RPMI8226 (cell line): ENCODE results near the gene ZNF277.
A peak's percentile ranks its signal among the peaks of the same experiment; 100 is the strongest.

ENCODE experiments used
- DNase-seq: peaks from one replicate; pipeline ENCODE4 v3.0.0-alpha.2; 2015

The ZNF277 gene, protein sequence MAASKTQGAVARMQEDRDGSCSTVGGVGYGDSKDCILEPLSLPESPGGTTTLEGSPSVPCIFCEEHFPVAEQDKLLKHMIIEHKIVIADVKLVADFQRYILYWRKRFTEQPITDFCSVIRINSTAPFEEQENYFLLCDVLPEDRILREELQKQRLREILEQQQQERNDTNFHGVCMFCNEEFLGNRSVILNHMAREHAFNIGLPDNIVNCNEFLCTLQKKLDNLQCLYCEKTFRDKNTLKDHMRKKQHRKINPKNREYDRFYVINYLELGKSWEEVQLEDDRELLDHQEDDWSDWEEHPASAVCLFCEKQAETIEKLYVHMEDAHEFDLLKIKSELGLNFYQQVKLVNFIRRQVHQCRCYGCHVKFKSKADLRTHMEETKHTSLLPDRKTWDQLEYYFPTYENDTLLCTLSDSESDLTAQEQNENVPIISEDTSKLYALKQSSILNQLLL

GRCh38 chr7:112206238-112206990 is at the start of gene ZNF277, which contains the start of gene DOCK4:
ZNF277 (plus strand) TSS chr7:112206695; CDS start chr7:112206717, 22 bp downstream.
DOCK4 (minus strand) TSS chr7:112206399; CDS start chr7:112206138, 261 bp downstream.
- DNase-seq, result peak; percentile 100

DNA sequence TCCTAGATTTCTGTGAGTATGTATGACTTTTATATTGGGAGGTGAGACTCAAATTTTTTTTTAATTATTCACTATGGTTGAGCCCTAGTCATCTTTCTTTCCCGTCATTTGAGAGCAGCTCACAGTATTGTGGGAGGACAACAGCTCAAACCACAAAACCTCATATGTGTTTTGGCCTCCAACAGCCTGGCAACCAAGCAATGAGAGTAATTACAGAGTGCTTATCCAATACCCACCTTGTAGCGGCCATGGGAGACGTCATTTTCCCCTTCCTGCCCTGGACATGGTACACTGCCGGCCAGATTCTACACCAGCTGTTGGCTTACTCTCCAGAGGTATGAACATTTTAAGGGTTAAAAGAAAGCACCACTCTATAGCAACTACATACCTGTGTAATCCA is 49.4 kb upstream of the ZNF277 start:
- DNase-seq, result no peak

DNA sequence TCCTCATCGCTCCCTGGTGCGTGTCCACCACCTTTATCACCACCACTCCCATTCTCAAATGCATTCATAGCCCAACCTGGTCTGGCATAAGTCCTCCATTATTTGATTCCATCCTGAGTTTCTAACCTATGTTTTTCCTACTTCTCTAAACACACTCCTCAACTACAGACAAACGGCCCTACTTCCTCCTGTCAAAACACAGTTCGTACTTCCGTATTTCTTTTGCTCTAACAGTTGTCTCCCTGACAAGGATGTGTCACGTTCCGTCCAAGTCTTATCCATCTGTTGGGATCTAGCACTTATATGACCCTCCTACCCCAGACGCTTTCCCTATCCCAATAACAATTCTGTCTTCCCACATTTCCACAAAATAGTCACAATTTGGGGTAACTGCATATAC is 47.1 kb upstream of the ZNF277 start:
- no peak for DNase-seq

DNA sequence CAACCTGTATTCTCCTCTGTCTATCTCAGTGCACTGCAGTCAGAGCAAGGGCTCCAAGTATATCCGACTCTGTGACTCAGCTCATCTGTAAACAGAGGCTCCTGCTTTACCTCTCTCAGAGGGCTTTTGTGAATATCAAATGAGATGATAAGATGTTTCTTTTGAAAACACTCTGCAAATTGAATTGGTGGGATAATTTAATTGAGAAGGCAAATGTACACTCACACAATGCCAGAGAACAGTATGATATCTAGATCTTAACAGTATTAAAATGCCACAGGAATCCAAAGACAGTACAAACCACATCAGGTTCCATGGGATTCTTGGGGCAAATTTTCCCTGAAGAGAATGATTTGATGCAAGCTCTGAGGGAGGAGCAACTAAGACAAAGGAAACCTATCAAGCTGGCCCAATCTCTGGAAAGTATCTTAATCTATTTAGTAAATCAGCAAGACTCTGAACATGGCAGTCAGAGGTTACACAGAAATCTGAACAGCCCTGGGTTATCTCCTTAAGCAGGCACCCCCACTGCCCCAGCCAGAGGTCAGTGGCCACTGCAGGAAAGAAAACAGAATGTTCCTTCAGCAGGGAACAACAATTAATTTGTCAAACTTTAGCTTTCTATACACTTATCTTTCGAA is 46.2 kb upstream of the ZNF277 start:
- no peak for DNase-seq

- DNase-seq, result no peak
Measured at GRCh38 chr7:112160771-112161150, 45.7 kb upstream of the ZNF277 start.

- DNase-seq, result no peak
Measured at GRCh38 chr7:112161253-112162141, 45.0 kb upstream of the ZNF277 start.

DNA sequence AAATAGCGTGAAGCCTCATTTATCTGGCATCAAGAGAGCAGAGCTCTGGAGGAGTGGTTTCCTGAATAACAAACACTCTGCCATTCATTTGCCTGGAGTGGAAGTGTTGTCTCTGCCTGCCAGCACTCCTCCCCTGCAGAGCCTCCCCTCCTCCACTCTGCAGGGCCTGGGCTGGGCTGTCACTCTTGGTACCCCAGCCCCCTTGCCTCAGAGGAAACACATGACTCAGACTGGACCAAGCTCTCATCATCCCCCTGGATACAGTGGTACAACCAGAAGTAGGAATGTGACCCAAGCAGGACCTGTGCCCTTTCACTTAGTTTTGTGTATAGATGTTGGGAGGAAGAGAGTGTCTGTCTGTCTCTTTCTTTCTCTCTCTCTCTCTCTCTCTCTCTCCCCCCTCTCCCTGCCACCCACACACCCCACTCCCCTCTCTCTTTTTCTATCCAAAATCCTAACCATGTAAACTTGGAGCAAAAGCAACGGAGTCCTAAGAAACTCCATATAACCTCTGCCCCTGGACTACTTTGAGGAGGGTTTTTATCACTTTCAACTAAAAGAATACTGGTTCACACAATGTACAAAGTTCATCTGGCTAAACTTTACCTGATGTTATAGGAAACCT is 44.2 kb upstream of the ZNF277 start:
- DNase-seq, result no peak

- no peak for DNase-seq
Measured at GRCh38 chr7:112162784-112163506, 43.5 kb upstream of the ZNF277 start.

GRCh38 chr7:112167147-112167546 is 39.3 kb upstream of the ZNF277 start:
- no peak for DNase-seq

DNA sequence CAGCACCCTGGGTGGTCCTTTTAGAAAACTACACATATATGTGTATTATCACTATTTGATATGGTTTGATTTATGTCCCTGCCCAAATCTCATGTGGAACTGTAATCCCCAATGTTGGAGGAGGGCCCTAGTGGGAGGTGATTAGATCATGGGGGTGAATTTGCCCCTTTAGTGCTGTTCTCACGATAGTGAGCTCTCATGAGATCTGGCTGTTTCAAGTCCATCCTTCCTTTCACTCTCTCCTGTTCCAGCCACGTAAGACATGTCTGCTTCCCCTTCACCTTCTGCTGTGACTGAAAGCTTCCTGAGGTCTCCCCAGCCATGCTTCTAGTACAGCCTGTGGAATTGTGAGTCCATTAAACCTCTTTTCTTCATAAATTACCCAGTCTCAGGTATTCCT is 37.6 kb upstream of the ZNF277 start:
- no peak for DNase-seq

GRCh38 chr7:112171673-112172072 is 34.8 kb upstream of the ZNF277 start:
- DNase-seq, result no peak

DNA sequence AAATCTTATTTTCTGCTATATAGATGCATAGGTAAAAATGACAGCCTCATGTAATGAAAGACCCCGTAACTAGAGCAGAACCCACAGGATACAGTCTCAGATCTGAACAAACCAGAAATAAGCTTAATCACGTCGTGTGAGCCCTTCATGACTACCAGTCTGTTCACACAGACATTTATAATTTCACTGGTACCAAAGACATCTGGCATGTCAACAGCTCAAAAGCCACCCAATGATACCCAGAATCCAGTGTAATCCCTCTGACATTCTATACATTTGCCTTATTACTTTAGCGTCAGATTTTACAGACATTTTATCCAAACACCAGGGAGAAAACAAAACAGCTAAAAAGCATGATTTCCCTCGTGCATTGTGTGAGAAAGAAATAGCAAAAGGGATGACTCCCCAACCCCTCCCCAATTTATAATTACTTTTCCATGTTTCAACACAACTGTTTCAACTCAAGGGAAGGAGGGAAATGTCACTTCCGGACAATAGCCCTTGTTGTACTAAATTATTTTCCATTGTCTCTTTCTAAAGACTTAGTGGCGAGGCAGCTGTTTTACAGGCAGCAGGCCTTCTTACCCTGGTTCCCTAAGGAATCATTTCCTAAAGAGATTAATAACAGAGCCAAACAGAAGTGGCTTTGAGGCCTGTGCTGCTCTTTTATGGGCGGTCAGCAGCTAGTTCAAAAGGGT is 33.5 kb upstream of the ZNF277 start:
- no peak for DNase-seq

GRCh38 chr7:112173568-112173905 is 33.0 kb upstream of the ZNF277 start:
- no peak for DNase-seq

GRCh38 chr7:112174192-112174591 is 32.3 kb upstream of the ZNF277 start:
- no peak for DNase-seq

- DNase-seq, result no peak
Measured at GRCh38 chr7:112176241-112176640, 30.3 kb upstream of the ZNF277 start.

- no peak for DNase-seq
Measured at GRCh38 chr7:112176693-112177415, 29.6 kb upstream of the ZNF277 start.

- no peak for DNase-seq
Measured at GRCh38 chr7:112180223-112180622, 26.3 kb upstream of the ZNF277 start.

DNA sequence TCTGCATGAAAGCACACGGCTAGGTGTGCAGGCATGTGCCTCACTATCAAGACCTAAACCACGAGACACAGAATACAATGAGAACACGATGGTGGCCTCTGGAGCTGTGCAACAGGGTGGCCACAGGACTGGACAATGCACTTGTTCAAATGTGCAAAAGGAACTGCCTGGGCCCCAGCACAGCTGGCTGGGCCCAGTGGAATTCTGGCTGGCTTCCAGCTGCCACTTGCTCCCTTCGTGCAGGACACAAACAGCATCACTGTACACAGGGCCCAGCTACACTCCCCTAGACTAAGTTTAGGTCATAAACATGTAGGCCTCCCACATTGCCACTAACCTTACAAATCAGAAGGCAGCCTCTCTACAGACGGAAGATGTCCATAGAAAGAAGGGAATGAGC is 23.7 kb upstream of the ZNF277 start:
- DNase-seq, result no peak

DNA sequence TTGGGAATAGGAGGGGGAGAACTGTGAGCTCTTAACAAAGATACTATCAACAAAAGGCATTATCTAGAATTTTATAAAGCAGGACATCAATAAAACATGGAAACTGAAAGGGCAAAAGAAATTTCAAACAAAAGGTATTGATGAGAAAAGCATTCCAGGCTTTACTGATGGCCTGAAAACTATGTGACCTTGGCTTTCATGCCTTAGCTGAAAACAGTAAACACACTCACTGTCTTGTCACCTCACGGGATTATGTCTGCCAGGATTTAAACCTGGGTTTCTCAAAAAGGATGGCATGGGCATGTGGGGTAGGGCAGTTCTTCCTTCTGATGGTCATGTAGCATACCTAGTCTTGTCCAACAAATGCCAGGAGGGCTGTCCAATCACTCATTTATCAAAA is 23.2 kb upstream of the ZNF277 start:
- DNase-seq, result no peak

DNA sequence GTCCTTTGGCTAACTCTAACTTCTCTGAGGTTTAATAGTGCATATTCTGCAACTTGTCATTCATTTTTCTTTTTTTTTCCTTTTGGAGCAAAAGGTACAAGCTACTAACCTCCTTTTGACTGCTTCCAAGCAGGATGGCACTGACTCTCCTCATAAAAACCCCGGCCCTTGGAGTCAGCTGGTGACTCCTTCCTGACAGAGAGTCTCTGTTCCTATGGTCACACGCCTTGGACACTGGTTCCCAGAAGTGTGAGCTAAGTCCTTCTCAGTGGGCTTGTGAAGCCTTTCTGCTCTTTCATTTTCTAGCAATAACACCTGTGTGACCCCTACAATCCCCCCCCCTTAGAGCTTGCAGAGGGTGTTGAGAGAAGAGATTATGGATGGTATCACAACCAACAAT is 22.0 kb upstream of the ZNF277 start:
- no peak for DNase-seq
